ENCODE measurements around the gene PIK3R5. TPM values are rescaled to one million over a fixed set of nuclear protein-coding genes. Genes with fewer than 3 reads are reported as not detected.

The PIK3R5 gene
- 0.07 TPM in 1 of 2 replicates, not detected in the other for total RNA-seq

GRCh38 chr17:8965394-8966168 is at the start of gene PIK3R5:
Gene PIK3R5 (minus strand): TSS chr17:8965707. CDS start chr17:8911494, 54,213 bp downstream.

GRCh38 chr17:8867361-8867981 is 98.0 kb downstream of the PIK3R5 start, which contains the start of gene PIK3R6:
Gene PIK3R6 (minus strand): TSS chr17:8867674. CDS start chr17:8849794, 17,880 bp downstream.

Other genes starting within 250 kb of the PIK3R5 start
- gene CCDC42, start 220.9 kb downstream of the PIK3R5 start, total RNA-seq, result 0.10 and 0.13 TPM in 2 replicates
- gene SPDYE4, start 207.2 kb downstream of the PIK3R5 start, total RNA-seq, result not detected in 2 replicates
- not detected in 2 replicates for gene MFSD6L, start 166.3 kb downstream of the PIK3R5 start, total RNA-seq
- gene PIK3R6, start 98.0 kb downstream of the PIK3R5 start, total RNA-seq, result not detected in 2 replicates
- gene NTN1, start 55.8 kb upstream of the PIK3R5 start, total RNA-seq, result 0.26 and 1.3 TPM in 2 replicates

Measured in smooth muscle cell of the pulmonary artery (primary cell).